Adrenal gland (tissue), 19 donors: ENCODE data around the gene IFNA8. TPM values are rescaled to one million over a fixed set of nuclear protein-coding genes. Genes with fewer than 3 reads are reported as not detected.
"Not testable (repeated sequence)": the region's sequence is repeated elsewhere in the genome, so short reads cannot be mapped to it uniquely, and the experiment has no call there.

Experiments
- DNase-seq, 7 donors: peaks; one replicate each; pipeline ENCODE4 v3.0.0-alpha.2; 2019 to 2020
- H3K27ac ChIP-seq, 5 donors: fragments of 200-600 bp; sonication (generic) in 4 of 5; 1 replicate in 3 of 5; 2 replicates in 2 of 5; pipeline versions ENCODE4 v1.5.1 to v1.8.0; 2016 to 2020; ENCODE audit warnings: mild to moderate bottlenecking in 1 of 5
- H3K27me3 ChIP-seq: fragments of 200-600 bp; 2 replicates; pipeline ENCODE4 v1.8.0; 2021
- H3K36me3 ChIP-seq, 2 donors: fragments of 200-600 bp; replicated peaks in 1 of 2; 1 replicate in 1 of 2; 2 replicates in 1 of 2; pipeline versions ENCODE4 v1.5.1 to v1.8.0; 2018 to 2022
- H3K4me1 ChIP-seq, 2 donors: fragments of 200-600 bp; replicated peaks in 1 of 2; 1 replicate in 1 of 2; 2 replicates in 1 of 2; pipeline versions ENCODE4 v1.5.1 to v1.8.0; 2018 to 2021
- H3K4me3 ChIP-seq, 4 donors: fragments of 200-600 bp; sonication (generic) in 3 of 4; one replicate each; pipeline ENCODE4 v1.5.1; 2016 to 2018
- H3K9me3 ChIP-seq, 3 donors: fragments of 200-600 bp; sonication (generic) in 1 of 3; replicated peaks in 1 of 3; 1 replicate in 2 of 3; 2 replicates in 1 of 3; pipeline versions ENCODE4 v1.5.1 to v1.8.0; 2016 to 2021
- CTCF ChIP-seq, 6 experiments: fragments of 450-650 bp in 4 of 6; fragments of 200-600 bp in 2 of 6; sonication (generic) in 1 of 6; IDR thresholded peaks; 1 replicate in 5 of 6; 2 replicates in 1 of 6; pipeline versions ENCODE4 v1.5.1 to v1.8.0; 2016 to 2021; ENCODE audit warnings: antibody characterized with exemption in 6 of 6, mild to moderate bottlenecking in 2 of 6, moderate library complexity in 1 of 6
- POLR2A ChIP-seq, 2 donors: fragments of 450-650 bp; IDR thresholded peaks; one replicate each; pipeline ENCODE4 v1.6.1; 2017; ENCODE audit warnings: antibody characterized with exemption in 2 of 2, mild to moderate bottlenecking in 2 of 2, moderate library complexity in 1 of 2
- WGBS, 4 donors: extraction: QIAGEN DNeasy Blood & Tissue Kit in 2 of 4; methylation state at CpG; one replicate each; pipeline versions ENCODE4 v1.1.5 to v1.1.7; 2013 to 2017; 5-methylcytosine and 5-hydroxymethylcytosine counted together
- intact Hi-C, 2 donors: fragments of 100-400 bp; cut with DNase I; formaldehyde crosslinking; loops; one replicate each; pipeline versions ENCODE4 v1.14.1 to v1.15.0; 2022 to 2023
- long read RNA-seq, 10 donors: library from polyadenylated mRNA in 3 of 10; unstranded in 2 of 10; stranded (forward) in 1 of 10; transcript quantifications; one replicate each; pipeline ENCODE4 v2.0.0 and lab custom pipeline, GENCODE V29; 2021 to 2026
- polyA plus RNA-seq, 3 donors: library from polyadenylated mRNA; stranded (reverse); fragments of 200-250 nt in 2 of 3; fragments of 350-450 nt in 1 of 3; fragmentation: Illumina TruSeq in 1 of 3; extraction: RNeasy Lipid Tissue Mini Kit (QIAGEN cat#74804) in 1 of 3; gene quantifications; one replicate each; pipeline ENCODE4 v1.2.3, GENCODE V29; 2013 to 2014
- total RNA-seq, 9 donors: library from RNA; depleted of rRNA in 4 of 9; stranded (reverse); fragments of >200 nt in 4 of 9; fragments of 120-200 nt in 1 of 9; fragmentation: NEBNext Ultra II Directional in 1 of 9; extraction: Animal tissue kit (Norgen Biotek cat#: 25700) in 1 of 9; gene quantifications; one replicate each; pipeline versions ENCODE4 v1.1.0 to v1.2.4, GENCODE V29; 2013 to 2023
- donor health status: healthy with polysubstance abuse.
- donor health status: Bipolar disorder and iron deficiency.
- donor health status: DM: yes; HTN: yes; CAD: no.
- donor health status: DM: no; HTN: no; CAD: no.
- donor health status: DM: no; HTN: no; CAD: no.
- donor health status: DM: yes; HTN: yes; CAD: no.

IFNA8 gene
- total RNA-seq (not detected), polyA plus RNA-seq (not detected)
- long read RNA-seq, donor 1: 0 reads
- long read RNA-seq, donor 2: 0 reads
- long read RNA-seq, donor 3: 0 reads
- long read RNA-seq, donor 4: 0 reads
- long read RNA-seq, donor 5: 0 reads
- long read RNA-seq, donor 6: 0 reads
- long read RNA-seq, donor 7: 0 reads
- long read RNA-seq, donor 8: 0 reads
- long read RNA-seq, donor 9: 0 reads
- long read RNA-seq, donor 10: 0 reads

GRCh38 chr9:21408817-21409216 is at the start of gene IFNA8:
Gene IFNA8, plus strand, starts transcription at chr9:21409117. Its CDS starts 60 bp downstream, at chr9:21409177.
- intact Hi-C loops: no loop called here
- no peak for DNase-seq
- WGBS, 4 donors: 67 to 88% (median 81%) methylated on average over 1 of the region's 1 CpG

GRCh38 chr9:21362287-21362686 is 46.6 kb upstream of the IFNA8 start:
- no peak overlapping the region for H3K27ac ChIP-seq

More at GRCh38 chr9:21408817-21409216, at the start of gene IFNA8:
- no peaks in the 10 kb centered on the region for H3K9me3 ChIP-seq
- no peaks in the 10 kb centered on the region for H3K4me1 ChIP-seq
- peaks cover 4% of the 10 kb centered on the region for H3K27me3 ChIP-seq
- no peak for TF ChIP-seq POLR2A (IDR thresholded peaks at IDR 0.05)
- TF ChIP-seq CTCF (IDR thresholded peaks at IDR 0.05): no peak
- H3K4me3 ChIP-seq: no peak within 1 kb of the TSS
- no peaks in the 10 kb centered on the region for H3K36me3 ChIP-seq
- no peak within 1 kb of the TSS for H3K27ac ChIP-seq

GRCh38 chr9:21367169-21367568 is 41.7 kb upstream of the IFNA8 start:
- H3K27me3 ChIP-seq, intact Hi-C loops, H3K9me3 ChIP-seq, H3K36me3 ChIP-seq, H3K4me1 ChIP-seq, H3K27ac ChIP-seq, H3K4me3 ChIP-seq, DNase-seq: not testable (repeated sequence)
- whole genome bisulfite sequencing, 4 donors: 86 to 96% (median 90%) methylated on average over 1 of the region's 2 CpGs

More at GRCh38 chr9:21362287-21362686, 46.6 kb upstream of the IFNA8 start:
- H3K4me3 ChIP-seq: no peak overlapping the region
- H3K9me3 ChIP-seq: no peaks in the 10 kb centered on the region
- no peak for DNase-seq
- TF ChIP-seq POLR2A (IDR thresholded peaks at IDR 0.05) (no peak), CTCF (IDR thresholded peaks at IDR 0.05) (no peak)
- H3K4me1 ChIP-seq: no peaks in the 10 kb centered on the region
- intact Hi-C loops: no loop called here
- WGBS, 4 donors: 65 to 88% (median 84%) methylated on average over 6 to 8 of the region's 8 CpGs
- H3K27me3 ChIP-seq: no peaks in the 10 kb centered on the region
- no peaks in the 10 kb centered on the region for H3K36me3 ChIP-seq

- no peak for TF ChIP-seq CTCF (IDR thresholded peaks at IDR 0.05)
- no peak for TF ChIP-seq POLR2A (IDR thresholded peaks at IDR 0.05)
- no peak for DNase-seq
Measured at GRCh38 chr9:21367957-21368356, 41.0 kb upstream of the IFNA8 start, which contains the start of gene IFNA13. Gene IFNA13, minus strand, starts transcription at chr9:21368057. Its CDS starts 47 bp downstream, at chr9:21368010.

GRCh38 chr9:21371467-21371866 is 37.5 kb upstream of the IFNA8 start:
- H3K4me1 ChIP-seq, DNase-seq, H3K36me3 ChIP-seq, H3K27ac ChIP-seq, H3K9me3 ChIP-seq, intact Hi-C loops, H3K4me3 ChIP-seq, H3K27me3 ChIP-seq: not testable (repeated sequence)
- WGBS, 4 donors: 40 to 92% (median 61%) methylated on average over 2 to 4 of the region's 4 CpGs

More at GRCh38 chr9:21367957-21368356, 41.0 kb upstream of the IFNA8 start, which contains the start of gene IFNA13:
- no peaks in the 10 kb centered on the region for H3K36me3 ChIP-seq
- H3K4me3 ChIP-seq: no peak within 1 kb of the TSS
- H3K27ac ChIP-seq: no peak within 1 kb of the TSS
- H3K27me3 ChIP-seq: no peaks in the 10 kb centered on the region
- H3K4me1 ChIP-seq: no peaks in the 10 kb centered on the region
- WGBS, 4 donors: 71 to 91% (median 83%) methylated on average over 3 of the region's 3 CpGs
- H3K9me3 ChIP-seq: no peaks in the 10 kb centered on the region
- intact Hi-C loops: no loop called here
